Measurements from ENCODE around the gene KRT84.
"Not testable (repeated sequence)": the region's sequence is repeated elsewhere in the genome, so short reads cannot be mapped to it uniquely, and the experiment has no call there.

DNA sequence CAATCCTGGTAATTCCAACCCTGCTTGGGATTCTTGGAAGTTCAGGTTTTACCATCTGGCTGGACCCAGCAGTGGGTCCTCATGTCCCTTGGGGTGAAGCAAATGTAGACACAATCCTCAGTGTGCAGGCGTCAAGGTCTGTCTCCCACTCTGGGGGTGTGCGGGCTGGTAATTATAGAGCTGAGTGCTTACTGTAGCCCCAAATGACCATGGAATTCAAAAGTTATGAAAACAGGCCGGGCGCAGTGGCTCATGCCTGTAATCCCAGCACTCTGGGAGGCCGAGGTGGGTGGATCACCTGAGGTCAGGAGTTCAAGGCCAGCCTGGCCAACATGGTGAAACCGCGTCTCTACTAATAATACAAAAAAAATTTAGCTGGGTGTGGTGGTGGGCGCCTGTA is 40.4 kb downstream of the KRT84 start:
- not testable (repeated sequence) for TF ChIP-seq POLR2A (IDR thresholded peaks at IDR 0.05); CTCF (IDR thresholded peaks at IDR 0.05 in 4 of 5, conservative IDR thresholded peaks at IDR 0.05 in 1 of 5)

All from gastrocnemius medialis (tissue), 4 donors.